ENCODE data around the gene PCOLCE2.

DNA sequence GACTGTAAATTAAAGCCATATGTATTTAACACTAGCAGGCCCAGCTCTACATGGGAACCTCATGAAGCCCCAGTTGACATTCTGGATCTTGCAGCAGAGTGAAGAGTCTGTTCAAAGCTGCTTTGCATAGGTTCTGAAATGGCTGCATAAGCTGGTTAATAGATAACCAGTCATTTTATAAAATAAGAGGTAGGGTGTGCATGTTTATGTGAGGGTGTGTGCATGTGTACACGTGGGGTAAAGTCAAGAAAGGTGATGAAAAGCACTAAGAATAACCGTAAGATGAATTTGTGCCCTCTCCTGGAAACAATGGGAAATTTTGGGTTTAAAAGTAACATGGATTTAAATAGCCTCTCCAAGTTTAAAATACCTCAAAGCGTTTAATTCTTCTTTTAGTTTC, 41.6 kb upstream of the PCOLCE2 start:
- TF ChIP-seq, protein P1, sequence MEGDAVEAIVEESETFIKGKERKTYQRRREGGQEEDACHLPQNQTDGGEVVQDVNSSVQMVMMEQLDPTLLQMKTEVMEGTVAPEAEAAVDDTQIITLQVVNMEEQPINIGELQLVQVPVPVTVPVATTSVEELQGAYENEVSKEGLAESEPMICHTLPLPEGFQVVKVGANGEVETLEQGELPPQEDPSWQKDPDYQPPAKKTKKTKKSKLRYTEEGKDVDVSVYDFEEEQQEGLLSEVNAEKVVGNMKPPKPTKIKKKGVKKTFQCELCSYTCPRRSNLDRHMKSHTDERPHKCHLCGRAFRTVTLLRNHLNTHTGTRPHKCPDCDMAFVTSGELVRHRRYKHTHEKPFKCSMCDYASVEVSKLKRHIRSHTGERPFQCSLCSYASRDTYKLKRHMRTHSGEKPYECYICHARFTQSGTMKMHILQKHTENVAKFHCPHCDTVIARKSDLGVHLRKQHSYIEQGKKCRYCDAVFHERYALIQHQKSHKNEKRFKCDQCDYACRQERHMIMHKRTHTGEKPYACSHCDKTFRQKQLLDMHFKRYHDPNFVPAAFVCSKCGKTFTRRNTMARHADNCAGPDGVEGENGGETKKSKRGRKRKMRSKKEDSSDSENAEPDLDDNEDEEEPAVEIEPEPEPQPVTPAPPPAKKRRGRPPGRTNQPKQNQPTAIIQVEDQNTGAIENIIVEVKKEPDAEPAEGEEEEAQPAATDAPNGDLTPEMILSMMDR (IDR thresholded peaks at IDR 0.05; ENCODE audit: insufficient read depth, low read depth, low read length): no peak
- no peak for TF ChIP-seq EZH2 (IDR thresholded peaks at IDR 0.05; ENCODE audit: insufficient read depth, low read length)

Measured in astrocyte (in vitro differentiated cells and primary cell).